22Rv1 (cell line): Measurements from ENCODE around the gene SLC35F4.

Source experiments
- H3K27ac ChIP-seq: fragments of 450-650 bp; 2 replicates; pipeline ENCODE4 v1.5.1; 2017
- ZFX ChIP-seq: fragments of 450-650 bp; IDR thresholded peaks from 2 replicates; pipeline ENCODE4 v1.6.1; 2017; ENCODE audit warnings: antibody characterized with exemption, borderline replicate concordance
- TF ChIP-seq, protein P1 (sequence below): fragments of 450-650 bp; IDR thresholded peaks from 2 replicates; pipeline ENCODE4 v1.5.1; 2017; ENCODE audit warnings: mild to moderate bottlenecking

SLC35F4 gene

DNA sequence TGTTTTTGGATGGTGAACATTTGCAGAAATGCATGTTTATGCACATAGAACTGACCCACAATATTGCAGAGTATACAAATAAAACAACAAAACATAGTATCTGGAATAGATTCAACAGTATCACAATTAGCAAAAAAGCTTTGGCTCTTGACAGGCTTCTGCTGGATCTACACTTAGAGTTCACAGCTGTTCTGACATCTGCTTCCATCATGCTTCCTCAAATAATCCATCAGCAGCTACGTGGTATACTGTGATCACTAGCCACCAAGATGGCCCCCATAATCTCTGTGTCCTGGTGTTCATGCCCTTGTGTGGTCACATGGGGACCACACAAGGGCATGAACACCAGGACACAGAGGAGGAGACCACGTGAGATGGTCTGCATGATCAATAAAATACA is 205.7 kb downstream of the SLC35F4 start:
- H3K27ac ChIP-seq: no peak overlapping the region
- no peak for TF ChIP-seq ZFX
- TF ChIP-seq, protein P1, sequence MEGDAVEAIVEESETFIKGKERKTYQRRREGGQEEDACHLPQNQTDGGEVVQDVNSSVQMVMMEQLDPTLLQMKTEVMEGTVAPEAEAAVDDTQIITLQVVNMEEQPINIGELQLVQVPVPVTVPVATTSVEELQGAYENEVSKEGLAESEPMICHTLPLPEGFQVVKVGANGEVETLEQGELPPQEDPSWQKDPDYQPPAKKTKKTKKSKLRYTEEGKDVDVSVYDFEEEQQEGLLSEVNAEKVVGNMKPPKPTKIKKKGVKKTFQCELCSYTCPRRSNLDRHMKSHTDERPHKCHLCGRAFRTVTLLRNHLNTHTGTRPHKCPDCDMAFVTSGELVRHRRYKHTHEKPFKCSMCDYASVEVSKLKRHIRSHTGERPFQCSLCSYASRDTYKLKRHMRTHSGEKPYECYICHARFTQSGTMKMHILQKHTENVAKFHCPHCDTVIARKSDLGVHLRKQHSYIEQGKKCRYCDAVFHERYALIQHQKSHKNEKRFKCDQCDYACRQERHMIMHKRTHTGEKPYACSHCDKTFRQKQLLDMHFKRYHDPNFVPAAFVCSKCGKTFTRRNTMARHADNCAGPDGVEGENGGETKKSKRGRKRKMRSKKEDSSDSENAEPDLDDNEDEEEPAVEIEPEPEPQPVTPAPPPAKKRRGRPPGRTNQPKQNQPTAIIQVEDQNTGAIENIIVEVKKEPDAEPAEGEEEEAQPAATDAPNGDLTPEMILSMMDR: no peak

- no peak for TF ChIP-seq ZFX
- TF ChIP-seq, protein P1: no peak
- H3K27ac ChIP-seq: no peak overlapping the region
These were observed 206.8 kb downstream of the SLC35F4 start for GRCh38 chr14:57659052-57659451.

- no peak overlapping the region for H3K27ac ChIP-seq
- TF ChIP-seq, protein P1: no peak
These were observed 208.4 kb downstream of the SLC35F4 start for GRCh38 chr14:57657487-57657886.

GRCh38 chr14:57656853-57657252 is 209.0 kb downstream of the SLC35F4 start:
- no peak for TF ChIP-seq ZFX
- TF ChIP-seq, protein P1: no peak
- no peak overlapping the region for H3K27ac ChIP-seq

GRCh38 chr14:57652769-57653168 is 213.1 kb downstream of the SLC35F4 start:
- TF ChIP-seq, protein P1: no peak
- no peak for TF ChIP-seq ZFX
- no peak overlapping the region for H3K27ac ChIP-seq

DNA sequence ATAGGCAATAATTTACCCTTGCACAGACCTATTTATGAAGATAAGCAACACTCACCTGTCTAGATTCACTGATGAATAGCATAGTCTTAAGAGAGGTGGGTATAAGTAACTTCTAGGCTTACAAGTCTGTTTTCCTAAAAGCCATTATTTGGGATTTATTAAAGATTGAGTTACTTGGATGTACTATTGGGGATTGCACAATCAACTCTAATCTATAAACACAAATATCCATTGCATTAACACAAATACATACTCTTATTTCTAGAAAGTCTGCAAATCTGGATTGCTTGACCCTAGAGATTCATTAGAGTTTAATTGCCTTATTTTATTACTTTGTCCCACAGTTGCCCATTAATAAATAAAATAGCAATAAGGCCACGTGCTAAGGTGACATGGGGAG is 224.1 kb downstream of the SLC35F4 start:
- TF ChIP-seq, protein P1: no peak
- no peak for TF ChIP-seq ZFX
- H3K27ac ChIP-seq: no peak overlapping the region

- TF ChIP-seq, protein P1: no peak
- TF ChIP-seq ZFX: no peak
- no peak overlapping the region for H3K27ac ChIP-seq
These were observed 225.9 kb downstream of the SLC35F4 start for GRCh38 chr14:57640036-57640435.
